ENCODE results near the gene UNK.

The UNK gene

GRCh38 chr17:75773121-75773807 is 11.3 kb upstream of the UNK start:
- no peak for DNase-seq (ENCODE audit: low read depth in 2 of 2)

DNA sequence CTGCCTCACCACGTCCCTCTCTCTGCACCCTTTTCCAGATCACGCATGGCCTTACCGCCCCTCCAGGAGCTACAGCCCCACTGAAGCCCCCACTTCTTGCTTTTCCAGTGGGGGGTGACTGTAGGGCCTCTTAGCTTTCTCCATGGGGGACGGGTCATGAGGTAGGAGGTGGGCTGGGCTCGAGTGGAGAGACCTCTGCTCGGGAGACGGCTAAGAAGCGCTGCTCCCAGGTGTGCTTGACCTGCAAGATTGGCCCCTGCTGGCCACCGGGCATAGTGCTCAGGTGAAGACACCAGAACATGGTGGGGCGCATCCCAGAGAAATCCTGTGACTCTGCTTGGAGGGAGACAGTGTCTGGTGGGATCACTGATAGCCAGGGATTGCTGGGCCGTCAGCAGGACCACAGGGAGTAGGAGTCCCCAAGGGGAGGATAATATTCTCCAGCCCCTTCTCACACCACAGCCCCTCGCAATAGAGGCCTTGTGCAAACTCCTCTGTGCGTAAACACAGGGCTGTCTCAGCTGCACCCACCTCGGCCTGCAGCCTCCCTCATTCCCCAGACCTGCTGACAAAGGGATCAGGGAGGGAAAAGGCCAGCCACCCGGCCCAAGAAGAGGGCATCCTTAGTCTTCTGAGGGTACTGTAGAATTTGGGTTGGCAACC is 10.7 kb upstream of the UNK start:
- DNase-seq (ENCODE audit: low read depth in 2 of 2) = no peak

GRCh38 chr17:75774471-75774990 is 10.1 kb upstream of the UNK start:
- DNase-seq (ENCODE audit: low read depth in 2 of 2) = no peak

- DNase-seq (ENCODE audit: low read depth in 2 of 2) = no peak
Measured at GRCh38 chr17:75774991-75775668, 9.5 kb upstream of the UNK start.

GRCh38 chr17:75776386-75777295 is 8.0 kb upstream of the UNK start:
- no peak for DNase-seq (ENCODE audit: low read depth in 2 of 2)

DNA sequence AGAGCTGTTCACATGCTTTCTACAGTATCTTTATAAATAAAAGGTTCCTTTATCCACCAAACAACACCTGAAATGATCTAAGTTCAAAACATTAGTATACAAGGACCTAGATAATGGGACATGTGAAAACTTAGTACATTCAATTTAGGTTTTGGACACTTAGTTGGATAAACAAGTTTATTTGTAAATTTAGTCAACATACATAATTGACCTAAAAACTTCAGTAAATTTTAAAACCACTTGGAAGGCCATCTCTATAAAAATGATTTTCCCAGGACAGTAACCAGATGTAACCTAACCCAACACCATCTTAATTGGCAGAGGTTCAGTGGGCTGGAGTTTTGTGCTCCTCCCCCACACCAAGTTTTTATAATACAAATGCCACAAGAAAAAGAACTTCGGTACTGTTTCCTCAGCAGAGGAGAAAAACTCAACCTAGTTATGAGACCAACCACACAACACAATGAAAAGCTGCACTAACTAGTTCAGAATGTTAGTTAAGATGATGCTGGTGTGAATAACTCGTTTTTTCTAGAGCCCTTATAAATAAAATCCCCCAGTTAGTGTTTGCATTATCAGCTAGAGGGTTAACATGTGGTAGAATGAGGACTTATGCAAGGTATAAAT is 7.2 kb upstream of the UNK start:
- DNase-seq (ENCODE audit: low read depth in 2 of 2) = no peak

- peak in 1 of 2 donors; percentile 13 for DNase-seq (ENCODE audit: low read depth in 2 of 2)
Measured at GRCh38 chr17:75778066-75778860, 6.3 kb upstream of the UNK start.

DNA sequence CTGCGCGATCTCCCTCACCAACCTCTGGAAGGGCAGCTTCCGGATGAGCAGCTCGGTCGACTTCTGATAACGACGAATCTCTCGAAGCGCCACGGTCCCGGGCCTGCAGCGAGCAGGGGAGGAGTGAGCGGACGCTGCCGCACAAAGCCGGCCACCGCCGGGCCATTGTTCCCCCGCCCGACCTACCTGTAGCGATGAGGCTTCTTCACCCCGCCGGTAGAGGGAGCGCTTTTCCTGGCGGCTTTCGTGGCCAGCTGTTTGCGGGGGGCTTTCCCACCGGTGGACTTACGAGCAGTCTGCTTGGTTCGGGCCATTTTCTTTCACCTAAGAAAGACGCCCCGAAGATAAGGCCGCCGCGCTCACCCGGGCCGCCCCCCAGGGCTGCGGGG is 5.8 kb upstream of the UNK start:
- DNase-seq (ENCODE audit: low read depth in 2 of 2) = no peak

DNA sequence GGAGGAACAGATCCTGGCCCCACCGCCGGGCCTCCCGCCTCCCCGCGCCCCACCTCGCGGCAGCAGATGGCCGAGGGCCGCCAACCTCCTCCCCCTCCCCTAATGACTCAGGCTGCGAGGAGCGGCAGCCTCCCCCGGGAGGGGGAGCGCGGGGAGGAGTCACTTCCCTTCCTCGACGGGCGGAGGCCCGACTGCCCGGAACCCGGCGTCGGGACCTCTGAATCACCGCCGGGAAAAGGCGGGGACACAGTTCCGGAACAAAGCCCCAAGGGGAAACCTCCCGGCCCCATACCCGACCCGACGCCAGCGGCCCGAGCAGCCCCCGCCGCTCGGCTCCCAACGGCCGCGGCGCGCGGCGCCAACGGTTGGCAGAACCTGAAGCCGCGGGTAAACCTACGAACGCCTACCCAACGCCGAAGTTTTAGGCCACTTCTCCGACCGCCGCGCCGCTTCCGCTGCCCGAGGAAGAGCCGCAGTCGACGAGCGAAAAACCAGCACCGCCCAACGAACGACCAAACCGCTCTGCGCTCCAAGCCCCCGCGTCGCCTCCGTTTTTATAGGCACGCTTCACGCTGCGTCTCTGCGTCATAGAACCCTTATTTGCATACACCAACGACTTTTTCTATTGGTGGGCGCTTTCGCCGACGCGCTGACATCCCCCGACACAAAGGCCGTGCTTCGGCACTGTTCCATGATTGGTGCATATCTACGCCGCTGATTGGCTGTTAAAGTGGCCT is 5.2 kb upstream of the UNK start:
- peak; percentile 92 to 95 for DNase-seq (ENCODE audit: low read depth in 2 of 2)

GRCh38 chr17:75779987-75780889 is 4.4 kb upstream of the UNK start:
- no peak for DNase-seq (ENCODE audit: low read depth in 2 of 2)

GRCh38 chr17:75783069-75783783 is 1.4 kb upstream of the UNK start:
- DNase-seq (ENCODE audit: low read depth in 2 of 2) = no peak

- DNase-seq (ENCODE audit: low read depth in 2 of 2) = no peak
Measured at GRCh38 chr17:75783803-75784472, 668 bp upstream of the UNK start.

- peak; percentile 75 to 87 for DNase-seq (ENCODE audit: low read depth in 2 of 2)
Measured at GRCh38 chr17:75785016-75785890, 647 bp downstream of the UNK start.

DNA sequence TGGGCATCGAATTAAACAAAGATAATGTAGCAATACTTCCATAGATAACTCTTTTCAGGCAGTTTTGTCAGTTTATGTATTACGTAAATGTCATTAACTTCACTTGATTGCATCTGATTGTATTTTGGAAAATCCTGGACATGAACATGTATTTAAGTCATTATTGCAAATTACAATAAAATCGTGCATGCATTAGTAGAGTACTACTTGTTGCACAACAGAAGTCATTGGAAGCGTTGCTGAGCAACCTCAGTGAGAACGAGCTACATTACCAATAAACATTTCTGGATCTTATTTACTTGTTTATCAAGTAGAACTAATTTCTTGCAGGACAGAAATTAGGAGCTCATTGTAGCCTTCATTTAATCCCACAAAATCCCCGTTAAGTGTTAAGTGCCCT is 6.6 kb downstream of the UNK start:
- no peak for DNase-seq (ENCODE audit: low read depth in 2 of 2)

DNA sequence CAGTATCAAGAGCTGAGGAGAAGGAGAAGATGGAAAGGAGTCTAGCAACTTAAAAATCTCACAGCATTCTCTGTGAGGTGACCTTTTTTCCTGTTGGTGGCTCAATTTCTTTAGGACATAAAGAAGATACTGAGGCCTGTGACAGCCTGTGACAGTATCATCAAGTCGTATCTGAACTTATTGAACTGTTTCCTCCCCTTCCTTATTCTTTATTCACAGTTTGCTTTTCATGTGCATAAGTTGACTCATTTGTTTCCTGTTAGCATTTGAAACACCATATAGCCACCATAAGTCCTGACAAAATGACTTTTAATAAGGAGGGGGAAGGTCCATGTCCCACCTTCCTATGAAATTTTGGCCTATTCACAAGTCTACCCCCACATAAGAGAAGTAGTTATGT is 8.9 kb downstream of the UNK start:
- DNase-seq (ENCODE audit: low read depth in 2 of 2) = no peak

DNA sequence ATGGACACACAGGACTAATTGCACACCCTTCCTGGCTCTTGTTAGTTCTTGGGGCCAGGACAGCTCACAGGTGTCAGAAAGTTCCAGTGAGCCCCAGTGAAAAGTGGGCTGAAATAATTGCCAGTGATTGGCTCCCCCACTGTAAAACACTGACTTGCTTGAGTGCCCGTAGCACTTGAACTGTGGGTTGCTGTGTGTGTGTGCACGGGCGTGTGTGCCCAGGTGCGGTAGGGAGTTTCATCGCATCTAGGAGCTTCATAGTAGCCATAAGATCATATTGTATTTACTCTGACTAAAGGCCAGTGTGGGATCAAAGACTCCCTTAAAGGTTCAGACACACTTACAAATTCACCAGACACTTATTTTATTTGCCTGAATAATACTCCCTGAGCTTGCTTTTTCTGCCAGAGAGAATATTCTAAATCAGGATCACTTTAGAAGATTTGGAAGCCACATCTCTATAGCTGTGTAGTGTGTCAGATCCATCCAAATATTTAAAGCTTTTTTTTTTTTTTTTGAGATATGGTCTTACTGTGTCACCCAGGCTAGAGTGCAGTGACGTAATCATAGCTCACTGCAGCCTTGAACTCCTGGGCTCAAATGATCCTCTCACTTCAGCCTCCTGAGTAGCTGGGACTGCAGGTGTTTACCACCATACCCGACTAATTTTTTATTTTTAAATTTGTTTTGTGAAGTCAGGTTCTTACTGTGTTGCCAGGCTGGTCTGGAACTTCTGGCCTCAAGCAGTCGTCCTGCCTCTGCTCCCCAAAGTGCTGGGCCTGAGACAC is 11.4 kb downstream of the UNK start:
- DNase-seq (ENCODE audit: low read depth in 2 of 2) = no peak

Data from stimulated activated CD8-positive, alpha-beta memory T cell treated with anti-CD3 and anti-CD28 coated beads, Interleukin-7, amount 100 ng/mL, for 4 hours (primary cell).